ENCODE measurements around the gene NRTN.
A peak's percentile ranks its signal among the peaks of the same experiment; 100 is the strongest.

Gene NRTN

DNA sequence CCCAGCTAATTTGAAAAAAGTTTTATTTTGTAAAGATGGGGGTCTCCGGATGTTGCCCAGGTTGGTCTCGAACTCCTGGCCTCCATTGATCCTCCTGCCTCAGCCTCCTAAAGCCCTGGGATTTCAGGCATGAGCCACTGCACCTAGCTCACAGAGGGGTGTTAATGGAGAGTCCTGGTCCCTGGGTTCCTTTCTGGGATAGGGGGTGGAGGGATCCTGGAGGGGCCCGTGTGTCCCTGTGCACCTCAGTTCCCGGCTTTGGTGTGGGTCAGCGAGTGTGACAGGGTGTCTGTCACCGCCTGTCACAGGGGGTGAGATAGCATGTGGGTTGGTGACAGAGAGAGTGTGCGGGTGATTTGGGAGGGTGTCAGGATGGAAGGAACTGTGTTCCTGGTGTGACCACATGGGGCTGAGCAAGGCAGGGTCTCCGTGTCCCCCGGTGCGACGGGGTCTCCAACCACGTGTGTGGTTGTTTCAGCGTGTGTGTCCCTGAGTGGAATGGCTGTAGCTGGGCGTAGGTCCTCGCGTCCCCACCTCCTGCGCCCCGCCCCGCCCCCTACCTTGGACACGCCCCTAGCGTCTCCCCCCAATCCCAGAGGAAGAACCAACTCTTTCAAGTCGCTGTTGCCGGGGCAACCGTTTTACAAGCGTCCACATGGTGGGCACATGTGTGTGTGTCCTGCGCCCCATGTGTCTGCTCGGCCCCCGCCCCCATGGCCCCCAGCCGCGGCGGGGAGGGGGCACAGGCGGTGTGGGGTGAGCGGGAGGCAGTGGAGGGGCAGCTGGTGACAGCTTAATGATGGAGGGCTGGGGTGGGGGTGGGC, 2.9 kb upstream of the NRTN start:
- no peak overlapping the region for H3K4me3 ChIP-seq (replicated peaks; ENCODE audit: insufficient read depth, low read length)
- no peak for DNase-seq (ENCODE audit: low read depth in 1 of 2, low spot score in 1 of 2)
- no peak for TF ChIP-seq SPI1 (IDR thresholded peaks at IDR 0.05; ENCODE audit: borderline replicate concordance, low read depth)
- TF ChIP-seq GABPA (IDR thresholded peaks at IDR 0.05; ENCODE audit: low read depth) = no peak
- TF ChIP-seq REST (IDR thresholded peaks at IDR 0.05; ENCODE audit: insufficient replicate concordance, low read depth) = no peak
- TF ChIP-seq, protein P1, sequence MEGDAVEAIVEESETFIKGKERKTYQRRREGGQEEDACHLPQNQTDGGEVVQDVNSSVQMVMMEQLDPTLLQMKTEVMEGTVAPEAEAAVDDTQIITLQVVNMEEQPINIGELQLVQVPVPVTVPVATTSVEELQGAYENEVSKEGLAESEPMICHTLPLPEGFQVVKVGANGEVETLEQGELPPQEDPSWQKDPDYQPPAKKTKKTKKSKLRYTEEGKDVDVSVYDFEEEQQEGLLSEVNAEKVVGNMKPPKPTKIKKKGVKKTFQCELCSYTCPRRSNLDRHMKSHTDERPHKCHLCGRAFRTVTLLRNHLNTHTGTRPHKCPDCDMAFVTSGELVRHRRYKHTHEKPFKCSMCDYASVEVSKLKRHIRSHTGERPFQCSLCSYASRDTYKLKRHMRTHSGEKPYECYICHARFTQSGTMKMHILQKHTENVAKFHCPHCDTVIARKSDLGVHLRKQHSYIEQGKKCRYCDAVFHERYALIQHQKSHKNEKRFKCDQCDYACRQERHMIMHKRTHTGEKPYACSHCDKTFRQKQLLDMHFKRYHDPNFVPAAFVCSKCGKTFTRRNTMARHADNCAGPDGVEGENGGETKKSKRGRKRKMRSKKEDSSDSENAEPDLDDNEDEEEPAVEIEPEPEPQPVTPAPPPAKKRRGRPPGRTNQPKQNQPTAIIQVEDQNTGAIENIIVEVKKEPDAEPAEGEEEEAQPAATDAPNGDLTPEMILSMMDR (IDR thresholded peaks at IDR 0.05; ENCODE audit: insufficient read depth, low read length) = no peak
- H3K27me3 ChIP-seq (ENCODE audit: insufficient read depth, poor library complexity, severe bottlenecking) = peaks cover 21% of the 10 kb centered on the region
- H3K27ac ChIP-seq (replicated peaks) = no peak overlapping the region

GRCh38 chr19:5803441-5803751, 1.5 kb upstream of the NRTN start:
- H3K4me3 ChIP-seq (replicated peaks; ENCODE audit: insufficient read depth, low read length) = peak overlapping the region; percentile 18
- TF ChIP-seq, protein P1 (IDR thresholded peaks at IDR 0.05; ENCODE audit: insufficient read depth, low read length) = no peak
- TF ChIP-seq GABPA (IDR thresholded peaks at IDR 0.05; ENCODE audit: low read depth) = no peak
- no peak for TF ChIP-seq REST (IDR thresholded peaks at IDR 0.05; ENCODE audit: insufficient replicate concordance, low read depth)
- TF ChIP-seq SPI1 (IDR thresholded peaks at IDR 0.05; ENCODE audit: borderline replicate concordance, low read depth) = no peak
- TF ChIP-seq POLR2AphosphoS5 (IDR thresholded peaks at IDR 0.05; ENCODE audit: low read depth) = no peak

DNA sequence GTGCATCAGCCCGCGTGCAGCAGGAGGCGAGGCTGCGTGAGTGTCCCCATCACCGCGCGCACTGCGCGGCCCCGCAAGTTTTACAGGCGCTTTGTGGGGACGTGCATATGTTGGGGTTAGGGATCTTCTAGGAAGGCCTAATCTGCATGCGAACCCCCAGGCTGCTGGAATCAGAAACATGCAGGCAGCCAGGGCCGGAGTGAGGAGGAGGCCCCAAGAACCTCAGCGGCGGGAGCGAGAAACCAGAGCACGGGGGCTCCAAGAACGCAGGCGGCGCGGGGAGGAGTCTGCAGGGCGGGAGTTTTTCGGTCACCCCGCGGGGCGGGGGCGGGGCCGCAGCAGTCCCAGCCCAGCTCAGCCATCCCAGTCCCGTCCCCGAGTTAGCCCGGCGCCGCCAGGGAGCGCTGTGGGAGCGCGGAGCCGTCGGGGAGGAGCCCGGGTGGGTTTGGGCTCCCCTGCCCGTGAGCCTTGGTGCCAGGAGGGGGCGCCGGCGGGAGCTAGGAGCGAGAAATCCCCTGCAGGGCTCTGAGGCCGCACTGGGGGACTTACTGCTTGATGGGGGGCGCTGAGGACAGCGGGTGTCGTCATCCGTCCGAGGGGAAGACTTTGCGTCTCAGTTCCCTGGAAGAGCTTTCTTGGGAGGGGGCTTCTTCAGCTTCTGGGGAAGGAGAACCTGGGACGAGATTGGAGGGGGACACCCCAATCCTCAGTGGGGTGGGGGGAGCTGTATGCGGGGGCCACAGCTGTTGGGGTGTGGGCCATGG, 933 bp upstream of the NRTN start:
- H3K4me3 ChIP-seq (replicated peaks; ENCODE audit: insufficient read depth, low read length) = peak overlapping the region; percentile 18
- DNase-seq (ENCODE audit: low read depth in 1 of 2, low spot score in 1 of 2) = peak; percentile 90 to 91
- no peak overlapping the region for H3K27ac ChIP-seq (replicated peaks)
- H3K27me3 ChIP-seq (ENCODE audit: insufficient read depth, poor library complexity, severe bottlenecking) = peaks cover 22% of the 10 kb centered on the region
- TF ChIP-seq, protein P1 (IDR thresholded peaks at IDR 0.05; ENCODE audit: insufficient read depth, low read length) = peak; percentile 78
- no peak for TF ChIP-seq REST (IDR thresholded peaks at IDR 0.05; ENCODE audit: insufficient replicate concordance, low read depth)

More at GRCh38 chr19:5803441-5803751, 1.5 kb upstream of the NRTN start:
- H3K27ac ChIP-seq (replicated peaks) = no peak overlapping the region
- DNase-seq (ENCODE audit: low read depth in 1 of 2, low spot score in 1 of 2) = no peak
- peaks cover 22% of the 10 kb centered on the region for H3K27me3 ChIP-seq (ENCODE audit: insufficient read depth, poor library complexity, severe bottlenecking)
